Upper lobe of left lung (tissue), 6 donors: ENCODE measurements around the gene XKR7. TPM values are rescaled to one million over a fixed set of nuclear protein-coding genes. Genes with fewer than 3 reads are reported as not detected.

Experiments used
- ATAC-seq, 2 donors: fragments of 200-7000 bp; cut with Tn5 transposase; one replicate each; pipeline ENCODE4 v1.9.1; 2022; ENCODE audit warnings: mild to moderate bottlenecking in 2 of 2, moderate library complexity in 2 of 2; ENCODE audit not compliant: low FRiP score in 2 of 2
- DNase-seq, 2 donors: peaks; one replicate each; pipeline ENCODE4 v3.0.0-alpha.2; 2019 to 2020
- H3K27ac ChIP-seq, 4 donors: fragments of 200-600 bp; sonication (generic); one replicate each; pipeline ENCODE4 v1.5.1; 2016 to 2019
- H3K27me3 ChIP-seq, 4 donors: fragments of 200-600 bp; sonication (generic); one replicate each; pipeline ENCODE4 v1.5.1; 2017 to 2019
- H3K36me3 ChIP-seq, 4 donors: fragments of 200-600 bp; sonication (generic); one replicate each; pipeline ENCODE4 v1.5.1; 2016 to 2019
- H3K4me1 ChIP-seq, 4 donors: fragments of 200-600 bp; sonication (generic); one replicate each; pipeline ENCODE4 v1.5.1; 2018 to 2019
- H3K4me3 ChIP-seq, 4 donors: fragments of 200-600 bp; sonication (generic); one replicate each; pipeline ENCODE4 v1.5.1; 2017 to 2019; ENCODE audit warnings: mild to moderate bottlenecking in 2 of 4, moderate library complexity in 1 of 4
- H3K9me3 ChIP-seq, 4 donors: fragments of 200-600 bp; sonication (generic); one replicate each; pipeline ENCODE4 v1.5.1; 2018 to 2019
- EP300 ChIP-seq, 4 donors: sonication (generic); formaldehyde crosslinking; IDR thresholded peaks; one replicate each; pipeline ENCODE4 v1.5.1; 2017; ENCODE audit warnings: antibody characterized with exemption in 4 of 4, control low read depth in 2 of 4
- POLR2A ChIP-seq, 4 donors: fragments of 450-650 bp; IDR thresholded peaks; one replicate each; pipeline ENCODE4 v1.5.1; 2016 to 2017; ENCODE audit warnings: antibody characterized with exemption in 4 of 4, mild to moderate bottlenecking in 2 of 4
- POLR2AphosphoS5 ChIP-seq, 2 donors: sonication (generic); formaldehyde crosslinking; IDR thresholded peaks; one replicate each; pipeline ENCODE4 v1.5.1; 2017; ENCODE audit warnings: antibody characterized with exemption in 2 of 2
- WGBS, 2 donors: methylation state at CpG; one replicate each; pipeline ENCODE4 v1.1.5; 2017 to 2018; 5-methylcytosine and 5-hydroxymethylcytosine counted together
- total RNA-seq, 6 donors: library from RNA; depleted of rRNA in 4 of 6; stranded (reverse); fragments of >200 nt in 4 of 6; gene quantifications; one replicate each; pipeline versions ENCODE4 v1.1.0 to v1.2.1, GENCODE V29; 2016 to 2021
- TF ChIP-seq, protein P1 (sequence below), 6 experiments: fragments of 450-650 bp in 4 of 6; fragments of 200-600 bp in 2 of 6; sonication (generic) in 2 of 6; IDR thresholded peaks; one replicate each; pipeline ENCODE4 v1.5.1; 2016 to 2019; ENCODE audit warnings: antibody characterized with exemption in 6 of 6
- donor health status: DM: no; HTN: no; CAD: no; lungs with moderate emphysema.
- donor health status: DM: no; HTN: yes; CAD: no; lungs with severe emphysema.

XKR7 gene
- total RNA-seq, 6 donors from 2014 or later, result under 0.01 to 0.07 (median 0.06) TPM; not detected in 3

DNA sequence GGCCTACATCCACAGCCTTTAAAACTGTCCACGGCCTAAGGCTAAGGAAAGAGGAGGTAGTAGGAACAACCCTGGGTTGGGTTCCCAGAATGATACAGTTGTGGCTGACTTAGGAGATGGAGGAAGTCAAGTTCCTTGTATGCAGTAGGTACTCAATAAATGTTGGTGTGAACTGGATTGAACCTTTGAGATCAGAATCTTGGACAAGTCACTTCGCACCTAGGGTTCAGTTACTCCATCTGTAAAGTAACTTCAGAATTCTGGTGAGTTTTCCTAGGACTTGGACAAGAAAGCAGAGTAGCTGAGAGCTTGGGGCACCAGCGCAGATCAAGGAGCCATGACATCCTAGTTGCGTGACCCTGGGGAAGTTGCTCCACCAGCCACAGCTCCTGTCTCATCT is 9.1 kb downstream of the XKR7 start:
- Histone ChIP-seq H3K4me3 (no peak overlapping the region), H3K27me3 (no peaks in the 10 kb centered on the region), H3K4me1 (no peaks in the 10 kb centered on the region), H3K9me3 (no peaks in the 10 kb centered on the region), H3K27ac (no peak overlapping the region), H3K36me3 (no peaks in the 10 kb centered on the region)
- no peak for ATAC-seq
- TF ChIP-seq POLR2AphosphoS5 (IDR thresholded peaks at IDR 0.05), result no peak
- TF ChIP-seq, protein P1, sequence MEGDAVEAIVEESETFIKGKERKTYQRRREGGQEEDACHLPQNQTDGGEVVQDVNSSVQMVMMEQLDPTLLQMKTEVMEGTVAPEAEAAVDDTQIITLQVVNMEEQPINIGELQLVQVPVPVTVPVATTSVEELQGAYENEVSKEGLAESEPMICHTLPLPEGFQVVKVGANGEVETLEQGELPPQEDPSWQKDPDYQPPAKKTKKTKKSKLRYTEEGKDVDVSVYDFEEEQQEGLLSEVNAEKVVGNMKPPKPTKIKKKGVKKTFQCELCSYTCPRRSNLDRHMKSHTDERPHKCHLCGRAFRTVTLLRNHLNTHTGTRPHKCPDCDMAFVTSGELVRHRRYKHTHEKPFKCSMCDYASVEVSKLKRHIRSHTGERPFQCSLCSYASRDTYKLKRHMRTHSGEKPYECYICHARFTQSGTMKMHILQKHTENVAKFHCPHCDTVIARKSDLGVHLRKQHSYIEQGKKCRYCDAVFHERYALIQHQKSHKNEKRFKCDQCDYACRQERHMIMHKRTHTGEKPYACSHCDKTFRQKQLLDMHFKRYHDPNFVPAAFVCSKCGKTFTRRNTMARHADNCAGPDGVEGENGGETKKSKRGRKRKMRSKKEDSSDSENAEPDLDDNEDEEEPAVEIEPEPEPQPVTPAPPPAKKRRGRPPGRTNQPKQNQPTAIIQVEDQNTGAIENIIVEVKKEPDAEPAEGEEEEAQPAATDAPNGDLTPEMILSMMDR (IDR thresholded peaks at IDR 0.05), result no peak
- TF ChIP-seq EP300 (IDR thresholded peaks at IDR 0.05), result no peak
- no peak for TF ChIP-seq POLR2A (IDR thresholded peaks at IDR 0.05)
- DNase-seq, result no peak
- 82 to 86% methylated on average over 4 of the region's 4 CpGs for WGBS, 2 donors

DNA sequence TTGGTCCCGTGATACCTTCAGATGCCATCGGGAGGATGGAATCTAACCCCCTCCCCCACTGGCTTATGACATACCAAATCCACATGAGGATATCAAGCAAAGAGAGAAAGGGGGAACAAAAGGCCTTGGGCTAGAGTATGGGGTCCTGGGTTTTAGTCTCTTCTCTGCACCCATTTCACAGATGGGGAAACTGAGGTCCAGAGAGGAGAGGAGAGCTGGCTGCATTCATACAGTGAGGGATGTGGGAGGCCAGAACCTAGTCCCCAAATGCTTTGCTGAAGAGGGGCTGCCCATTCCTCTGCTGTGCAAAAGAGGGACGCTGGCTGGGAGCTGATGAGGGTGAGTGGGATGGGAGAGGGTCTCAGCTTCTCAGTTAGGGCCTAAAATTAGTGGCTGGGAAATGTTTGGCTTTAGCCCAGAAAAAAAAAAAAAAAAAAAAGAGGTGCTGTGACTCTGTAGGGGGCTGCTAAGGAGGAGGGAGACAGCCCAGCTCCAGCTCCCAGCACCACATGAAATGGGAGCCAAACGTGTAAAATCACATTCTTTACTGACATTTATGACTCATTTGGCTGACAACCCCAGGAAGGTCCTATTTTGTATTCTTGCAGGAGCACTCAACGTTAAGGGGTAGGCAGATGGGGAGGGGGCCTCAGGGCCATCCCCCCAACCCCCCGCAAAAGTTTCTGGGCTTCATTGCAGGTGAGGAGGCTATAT is 11.9 kb downstream of the XKR7 start:
- H3K27ac ChIP-seq, result no peak overlapping the region
- TF ChIP-seq POLR2AphosphoS5 (IDR thresholded peaks at IDR 0.05), result no peak
- TF ChIP-seq EP300 (IDR thresholded peaks at IDR 0.05), result no peak
- TF ChIP-seq, protein P1 (IDR thresholded peaks at IDR 0.05), result no peak
- no peak for TF ChIP-seq POLR2A (IDR thresholded peaks at IDR 0.05)
- no peaks in the 10 kb centered on the region for H3K4me1 ChIP-seq
- DNase-seq (no peak), ATAC-seq (no peak)
- no peaks in the 10 kb centered on the region for H3K9me3 ChIP-seq
- no peaks in the 10 kb centered on the region for H3K36me3 ChIP-seq
- H3K27me3 ChIP-seq, result no peaks in the 10 kb centered on the region
- WGBS, 2 donors, result 62% methylated on average over 6 of the region's 6 CpGs
- no peak overlapping the region for H3K4me3 ChIP-seq

DNA sequence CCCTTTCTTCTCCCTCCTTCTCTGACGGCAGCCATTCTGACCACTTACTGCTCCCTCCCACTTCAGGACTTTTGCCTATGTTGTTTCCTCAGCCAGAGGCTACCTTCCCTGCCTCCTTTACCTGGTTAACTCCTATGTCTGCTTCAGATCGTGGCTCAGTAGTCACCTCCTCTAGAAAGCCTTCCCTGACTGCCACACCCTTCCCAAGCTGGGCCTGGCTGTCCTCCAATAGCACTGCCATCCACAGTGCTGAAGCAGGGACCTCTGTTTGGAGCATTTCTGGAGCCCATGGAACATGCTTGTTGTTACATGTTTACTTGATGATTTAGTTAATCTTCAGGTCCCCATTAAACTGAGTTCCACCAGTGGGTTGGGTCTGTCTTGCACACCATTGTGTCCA is 13.8 kb downstream of the XKR7 start:
- Histone ChIP-seq H3K27ac (no peak overlapping the region), H3K4me3 (no peak overlapping the region), H3K36me3 (no peaks in the 10 kb centered on the region), H3K9me3 (no peaks in the 10 kb centered on the region), H3K27me3 (no peaks in the 10 kb centered on the region), H3K4me1 (no peaks in the 10 kb centered on the region)
- no peak for ATAC-seq
- 69 to 83% methylated on average over 2 of the region's 2 CpGs for WGBS, 2 donors
- TF ChIP-seq POLR2A (IDR thresholded peaks at IDR 0.05) (no peak), POLR2AphosphoS5 (IDR thresholded peaks at IDR 0.05) (no peak), EP300 (IDR thresholded peaks at IDR 0.05) (no peak)
- TF ChIP-seq, protein P1 (IDR thresholded peaks at IDR 0.05), result no peak
- no peak for DNase-seq

DNA sequence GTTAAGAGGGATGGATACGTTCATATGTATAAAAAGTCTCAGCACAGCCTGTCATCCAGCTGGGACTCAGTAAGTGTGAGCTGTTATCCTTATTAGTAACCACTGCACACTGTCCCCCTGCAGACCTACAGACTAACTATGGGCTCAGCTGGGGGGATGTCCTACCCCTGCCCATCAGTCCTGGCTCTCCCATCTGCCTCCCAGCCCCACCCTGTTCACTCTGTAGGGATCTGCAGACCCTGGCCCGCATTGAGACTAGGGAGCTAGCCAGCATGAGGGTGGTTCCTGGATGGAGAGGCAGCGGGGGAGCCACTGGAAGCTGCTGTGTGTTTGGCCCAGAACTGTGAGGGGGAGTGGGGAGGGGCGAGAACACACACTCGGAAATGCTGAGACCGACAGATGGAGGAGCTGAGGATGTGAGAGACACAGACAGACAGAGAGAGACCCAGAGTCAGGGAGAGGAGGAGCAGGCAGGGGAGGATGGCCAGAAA is 17.1 kb downstream of the XKR7 start:
- no peaks in the 10 kb centered on the region for H3K36me3 ChIP-seq
- H3K9me3 ChIP-seq, result no peaks in the 10 kb centered on the region
- ATAC-seq, result peak in 1 of 2 donors; percentile 21
- no peak overlapping the region for H3K27ac ChIP-seq
- no peaks in the 10 kb centered on the region for H3K4me1 ChIP-seq
- DNase-seq, result no peak
- 34 to 40% methylated on average over 6 of the region's 6 CpGs for WGBS, 2 donors
- TF ChIP-seq EP300 (IDR thresholded peaks at IDR 0.05), result no peak
- TF ChIP-seq, protein P1 (IDR thresholded peaks at IDR 0.05), result no peak
- TF ChIP-seq POLR2AphosphoS5 (IDR thresholded peaks at IDR 0.05), result no peak
- TF ChIP-seq POLR2A (IDR thresholded peaks at IDR 0.05), result no peak
- H3K27me3 ChIP-seq, result no peaks in the 10 kb centered on the region
- no peak overlapping the region for H3K4me3 ChIP-seq

DNA sequence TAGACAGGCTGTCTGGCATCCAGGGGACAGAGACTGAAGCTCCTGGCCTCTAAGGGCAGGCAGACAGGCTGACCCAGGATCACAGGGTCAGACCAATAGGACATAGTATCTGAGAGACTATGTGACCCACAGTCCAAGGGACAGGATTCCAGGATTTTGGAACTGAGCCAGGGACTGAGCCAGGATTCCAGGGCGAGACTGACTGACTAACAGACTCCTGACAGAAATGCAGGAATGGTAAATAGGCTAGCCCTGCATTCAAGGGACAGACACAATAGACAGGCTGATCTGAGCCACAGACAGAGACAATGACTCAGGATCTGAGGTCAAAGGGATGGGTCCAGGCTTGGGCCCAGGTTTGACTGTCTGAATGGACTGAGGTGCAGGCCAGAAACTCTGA is 19.8 kb downstream of the XKR7 start:
- WGBS, 2 donors, result 44 to 82% methylated on average over 1 of the region's 1 CpG
- DNase-seq (no peak), ATAC-seq (no peak)
- H3K27me3 ChIP-seq, result no peaks in the 10 kb centered on the region
- TF ChIP-seq, protein P1 (IDR thresholded peaks at IDR 0.05), result no peak
- TF ChIP-seq POLR2A (IDR thresholded peaks at IDR 0.05) (no peak), EP300 (IDR thresholded peaks at IDR 0.05) (no peak), POLR2AphosphoS5 (IDR thresholded peaks at IDR 0.05) (no peak)
- H3K4me3 ChIP-seq, result no peak overlapping the region
- H3K4me1 ChIP-seq, result no peaks in the 10 kb centered on the region
- H3K9me3 ChIP-seq, result no peaks in the 10 kb centered on the region
- H3K36me3 ChIP-seq, result no peaks in the 10 kb centered on the region
- no peak overlapping the region for H3K27ac ChIP-seq
